22Rv1 (cell line): ENCODE data around the gene COL23A1.

Experiments
- H3K27ac ChIP-seq: fragments of 450-650 bp; 2 replicates; pipeline ENCODE4 v1.5.1; 2017
- CTCF ChIP-seq: fragments of 450-650 bp; IDR thresholded peaks from 2 replicates; pipeline ENCODE4 v1.5.1; 2017; ENCODE audit warnings: mild to moderate bottlenecking
- ZFX ChIP-seq: fragments of 450-650 bp; IDR thresholded peaks from 2 replicates; pipeline ENCODE4 v1.6.1; 2017; ENCODE audit warnings: antibody characterized with exemption, borderline replicate concordance

The COL23A1 gene

DNA sequence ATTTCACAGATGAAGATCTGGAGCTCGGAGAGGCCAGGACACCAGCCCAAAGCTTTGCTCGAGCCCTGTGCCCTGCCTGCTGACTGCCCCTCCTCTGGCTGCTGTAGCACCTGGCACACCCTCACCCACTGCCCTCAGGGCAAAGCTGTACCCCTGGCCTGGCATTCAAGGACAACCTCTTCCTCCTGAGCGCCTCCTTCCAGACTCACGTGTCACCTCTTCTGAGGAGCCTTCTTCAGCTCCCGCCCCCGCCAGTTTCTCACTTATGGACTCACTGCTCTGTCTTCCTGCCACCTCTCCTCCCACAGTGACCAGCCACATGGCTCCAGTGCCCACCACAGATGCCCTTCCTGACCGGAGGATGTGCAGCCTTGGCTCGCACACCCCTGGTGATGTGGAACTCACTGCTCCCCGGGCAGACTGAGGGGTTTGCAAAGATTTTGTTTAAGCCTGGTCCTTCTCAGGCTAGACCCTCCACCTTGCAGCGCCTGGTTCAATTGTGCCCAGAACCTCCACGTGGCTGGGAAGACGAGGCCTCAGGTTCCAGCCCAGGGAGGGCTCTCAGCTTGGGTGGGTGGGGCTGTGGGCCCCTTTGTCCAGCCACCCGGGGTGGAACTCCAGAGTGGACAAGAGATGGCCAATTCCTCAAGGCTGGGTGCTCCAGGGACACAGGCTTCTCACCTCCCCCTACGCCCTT lies 311.0 kb downstream of the COL23A1 start:
- no peak overlapping the region for H3K27ac ChIP-seq
- no peak for TF ChIP-seq CTCF
- no peak for TF ChIP-seq ZFX

DNA sequence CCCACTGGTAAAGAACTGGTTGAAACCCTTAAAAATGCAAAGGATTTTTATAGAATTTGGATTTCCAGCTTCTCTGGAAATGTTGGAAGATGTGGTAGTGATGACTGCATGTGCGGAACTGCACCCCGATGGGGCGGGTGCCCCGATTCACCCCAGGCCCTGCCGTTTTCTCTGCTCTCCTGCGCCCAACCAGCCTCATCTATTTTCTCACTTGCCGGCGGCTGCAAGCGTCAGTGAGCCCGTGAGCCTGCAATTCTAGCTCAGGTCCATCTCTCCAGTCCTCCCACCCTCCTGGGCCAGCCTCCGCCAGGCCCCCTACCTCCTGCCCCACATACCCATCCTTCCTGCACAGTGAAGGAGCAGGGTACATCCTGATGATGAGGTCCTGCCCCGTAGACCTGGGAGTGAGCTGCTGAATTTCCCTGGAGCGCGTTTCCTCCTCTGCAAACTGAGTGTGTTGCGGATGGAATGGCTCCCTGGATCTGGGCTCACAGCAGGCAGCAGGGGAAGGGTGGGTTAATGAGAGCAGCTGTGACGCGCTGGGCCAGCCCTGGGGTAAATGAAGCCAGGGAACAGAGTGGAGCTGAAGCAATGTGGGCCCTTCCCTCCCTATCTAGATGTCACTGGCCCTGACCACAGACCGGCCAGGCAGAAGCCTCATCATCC lies 311.7 kb downstream of the COL23A1 start:
- no peak for TF ChIP-seq CTCF
- TF ChIP-seq ZFX, result no peak

DNA sequence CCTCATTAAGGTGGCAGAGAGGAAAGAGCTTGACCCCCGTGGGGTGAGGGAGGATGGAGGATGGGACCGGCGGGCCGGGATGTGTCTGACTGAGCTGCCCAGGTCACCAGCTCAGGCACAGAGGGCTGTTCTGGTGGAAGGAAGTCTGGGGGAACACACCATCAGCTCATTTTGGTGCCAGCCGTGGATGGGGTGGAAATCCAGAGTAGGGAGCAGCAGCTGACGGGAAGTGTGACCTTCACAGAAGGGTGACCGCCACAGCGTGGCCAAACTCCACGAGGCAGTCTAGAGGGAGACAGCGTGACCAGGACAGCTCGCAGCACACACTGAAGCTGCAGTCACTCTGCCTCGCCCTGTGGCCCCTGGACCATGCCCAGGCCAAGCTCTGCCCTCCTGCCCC lies 312.3 kb downstream of the COL23A1 start:
- no peak overlapping the region for H3K27ac ChIP-seq
- no peak for TF ChIP-seq CTCF
- TF ChIP-seq ZFX, result no peak

More for the DNA sequence above, 311.7 kb downstream of the COL23A1 start:
- no peak overlapping the region for H3K27ac ChIP-seq

DNA sequence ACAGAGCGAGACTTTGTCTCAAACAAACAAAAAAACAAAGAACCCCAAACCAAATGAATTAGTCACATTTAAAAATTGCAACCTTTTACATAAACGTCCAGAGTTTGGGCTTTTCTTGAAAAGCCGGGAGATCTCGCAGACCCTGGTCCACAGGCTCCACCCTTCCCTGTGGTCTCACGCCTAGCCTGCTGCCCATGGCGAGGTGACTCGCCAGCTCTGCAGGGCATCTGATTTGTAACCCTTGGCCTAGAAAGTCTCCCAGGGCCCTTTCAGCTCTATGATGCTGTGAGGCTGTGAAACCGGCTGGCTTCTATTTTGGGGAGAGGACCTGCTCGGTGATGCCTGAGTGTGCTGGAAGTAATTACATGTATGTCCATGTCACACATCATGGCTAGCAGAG lies 312.8 kb downstream of the COL23A1 start:
- no peak for TF ChIP-seq CTCF
- no peak for TF ChIP-seq ZFX
- no peak overlapping the region for H3K27ac ChIP-seq

DNA sequence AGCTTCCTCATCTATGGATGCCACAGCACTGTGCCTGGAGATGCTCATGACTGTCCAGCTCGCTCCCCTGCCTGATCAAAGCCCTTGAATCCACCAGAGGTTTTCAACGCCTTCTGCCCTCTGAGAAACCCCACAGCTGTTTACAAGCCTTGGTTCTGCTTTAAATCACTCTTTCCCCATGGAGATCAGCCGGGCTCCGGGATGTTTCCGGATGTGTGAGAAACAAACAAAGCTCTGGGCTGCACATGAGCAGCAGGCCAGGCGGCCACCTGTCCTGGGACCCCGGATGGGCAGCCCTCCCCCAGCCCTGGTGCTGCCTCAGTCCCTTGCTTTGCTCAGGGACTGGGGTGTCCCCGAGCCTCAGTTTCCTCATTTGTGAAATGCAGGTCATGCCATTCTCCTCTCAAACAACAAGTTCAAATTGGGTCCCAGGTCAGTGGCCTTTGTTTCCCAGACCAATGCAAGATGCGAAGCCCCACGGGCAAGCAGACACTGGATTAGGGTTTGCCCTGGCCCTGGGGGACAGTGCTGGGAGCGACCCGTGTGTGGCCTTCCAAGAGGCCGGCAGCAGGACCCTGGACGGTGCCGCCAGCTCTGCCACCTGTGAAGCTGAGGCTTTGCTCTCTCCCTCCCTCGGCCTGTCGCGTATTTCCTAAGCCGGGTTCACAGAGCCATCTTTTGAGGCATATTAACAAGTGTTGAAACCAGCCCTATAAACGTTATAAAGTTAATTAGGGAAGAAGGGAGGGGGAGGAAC lies 315.2 kb downstream of the COL23A1 start:
- H3K27ac ChIP-seq, result no peak overlapping the region
- TF ChIP-seq ZFX (no peak), CTCF (no peak)

DNA sequence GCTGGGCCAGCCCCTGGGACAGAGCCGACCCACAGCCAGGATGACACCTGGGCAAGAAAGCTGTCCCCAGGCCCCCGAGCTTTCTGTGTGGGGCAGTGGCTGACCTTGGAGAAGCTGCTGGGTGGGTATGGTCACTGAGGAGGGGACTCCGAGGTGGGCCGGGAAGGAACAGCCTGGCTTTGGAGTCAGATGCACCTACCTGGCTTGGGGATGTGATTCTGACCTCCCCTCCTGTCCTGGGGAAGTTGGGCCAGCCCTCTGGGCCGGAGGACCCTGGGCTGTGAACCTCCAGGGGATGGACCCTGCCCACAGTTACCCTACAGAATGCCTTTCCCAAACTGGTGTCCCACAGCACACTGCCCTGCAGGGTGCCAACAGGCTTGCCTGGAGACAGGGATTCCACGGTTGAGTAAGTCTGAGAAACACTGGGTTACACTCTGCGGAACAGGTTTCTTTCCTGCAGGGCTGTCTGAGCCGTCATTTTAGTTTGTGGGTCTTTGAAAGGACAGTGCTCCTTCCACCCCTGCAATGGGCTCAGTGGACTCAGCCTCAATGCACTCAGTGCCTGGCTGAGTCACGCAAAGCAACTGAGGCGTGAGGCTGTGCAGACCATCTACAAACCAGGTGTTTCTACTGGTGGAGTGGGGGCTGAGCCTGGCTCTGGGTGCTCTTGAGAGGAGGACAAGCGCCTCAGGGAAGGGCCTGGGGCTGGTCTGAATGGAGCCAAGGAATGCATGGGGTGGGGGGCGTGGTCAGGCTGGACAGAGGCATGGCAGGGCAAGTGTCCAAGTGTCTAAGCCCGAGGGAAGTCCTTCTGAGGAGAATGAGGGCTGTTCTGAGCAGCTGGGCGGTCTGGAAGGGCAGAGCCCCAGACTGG lies 316.3 kb downstream of the COL23A1 start:
- TF ChIP-seq ZFX (no peak), CTCF (no peak)
- no peak overlapping the region for H3K27ac ChIP-seq
